ENCODE results near the gene SPTBN5.

DNA sequence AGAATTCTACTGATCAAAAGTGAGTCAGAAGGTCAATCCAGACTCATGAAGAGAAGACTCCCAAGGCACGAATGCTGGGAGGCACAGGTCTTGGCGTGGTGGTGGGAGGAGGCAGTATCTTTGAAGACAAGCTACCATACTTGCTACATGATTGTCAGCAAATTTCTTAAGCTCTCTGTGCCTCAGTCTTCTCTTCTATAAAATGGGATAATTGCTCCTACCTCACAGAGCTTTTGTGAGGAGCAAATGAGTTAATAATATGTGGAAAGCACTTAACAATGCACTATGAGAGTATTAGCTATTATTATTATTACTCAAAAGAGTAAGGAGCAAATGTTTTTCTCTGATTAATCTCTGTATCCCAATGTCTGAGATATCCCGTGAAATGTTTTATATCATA, 42.3 kb upstream of the SPTBN5 start:
- TF ChIP-seq, protein P1, sequence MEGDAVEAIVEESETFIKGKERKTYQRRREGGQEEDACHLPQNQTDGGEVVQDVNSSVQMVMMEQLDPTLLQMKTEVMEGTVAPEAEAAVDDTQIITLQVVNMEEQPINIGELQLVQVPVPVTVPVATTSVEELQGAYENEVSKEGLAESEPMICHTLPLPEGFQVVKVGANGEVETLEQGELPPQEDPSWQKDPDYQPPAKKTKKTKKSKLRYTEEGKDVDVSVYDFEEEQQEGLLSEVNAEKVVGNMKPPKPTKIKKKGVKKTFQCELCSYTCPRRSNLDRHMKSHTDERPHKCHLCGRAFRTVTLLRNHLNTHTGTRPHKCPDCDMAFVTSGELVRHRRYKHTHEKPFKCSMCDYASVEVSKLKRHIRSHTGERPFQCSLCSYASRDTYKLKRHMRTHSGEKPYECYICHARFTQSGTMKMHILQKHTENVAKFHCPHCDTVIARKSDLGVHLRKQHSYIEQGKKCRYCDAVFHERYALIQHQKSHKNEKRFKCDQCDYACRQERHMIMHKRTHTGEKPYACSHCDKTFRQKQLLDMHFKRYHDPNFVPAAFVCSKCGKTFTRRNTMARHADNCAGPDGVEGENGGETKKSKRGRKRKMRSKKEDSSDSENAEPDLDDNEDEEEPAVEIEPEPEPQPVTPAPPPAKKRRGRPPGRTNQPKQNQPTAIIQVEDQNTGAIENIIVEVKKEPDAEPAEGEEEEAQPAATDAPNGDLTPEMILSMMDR (IDR thresholded peaks at IDR 0.05; ENCODE audit: low read depth, low read length), result no peak
- no peak for TF ChIP-seq EZH2phosphoT487 (IDR thresholded peaks at IDR 0.05; ENCODE audit: low read depth)
